Measurements from ENCODE around the gene CTNND1.

DNA sequence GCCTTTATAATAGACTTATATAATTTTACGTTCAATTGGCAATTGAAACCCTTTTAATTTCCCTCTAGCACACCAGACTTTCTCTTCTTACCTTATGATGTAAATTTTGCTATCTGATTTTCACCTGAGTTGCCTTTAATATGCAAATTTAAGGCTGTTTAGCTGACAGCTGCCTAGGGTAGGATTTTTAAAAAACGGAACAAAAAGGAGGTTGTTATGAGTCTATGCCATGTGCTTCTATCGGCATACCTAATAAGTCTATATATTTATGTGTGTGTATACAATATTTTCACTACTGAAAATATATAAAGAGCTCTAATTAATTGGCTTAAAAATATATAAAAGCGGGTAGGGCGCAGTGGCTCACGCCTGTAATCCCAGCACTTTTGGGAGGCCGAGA is 32.1 kb upstream of the CTNND1 start:
- TF ChIP-seq, protein P1, sequence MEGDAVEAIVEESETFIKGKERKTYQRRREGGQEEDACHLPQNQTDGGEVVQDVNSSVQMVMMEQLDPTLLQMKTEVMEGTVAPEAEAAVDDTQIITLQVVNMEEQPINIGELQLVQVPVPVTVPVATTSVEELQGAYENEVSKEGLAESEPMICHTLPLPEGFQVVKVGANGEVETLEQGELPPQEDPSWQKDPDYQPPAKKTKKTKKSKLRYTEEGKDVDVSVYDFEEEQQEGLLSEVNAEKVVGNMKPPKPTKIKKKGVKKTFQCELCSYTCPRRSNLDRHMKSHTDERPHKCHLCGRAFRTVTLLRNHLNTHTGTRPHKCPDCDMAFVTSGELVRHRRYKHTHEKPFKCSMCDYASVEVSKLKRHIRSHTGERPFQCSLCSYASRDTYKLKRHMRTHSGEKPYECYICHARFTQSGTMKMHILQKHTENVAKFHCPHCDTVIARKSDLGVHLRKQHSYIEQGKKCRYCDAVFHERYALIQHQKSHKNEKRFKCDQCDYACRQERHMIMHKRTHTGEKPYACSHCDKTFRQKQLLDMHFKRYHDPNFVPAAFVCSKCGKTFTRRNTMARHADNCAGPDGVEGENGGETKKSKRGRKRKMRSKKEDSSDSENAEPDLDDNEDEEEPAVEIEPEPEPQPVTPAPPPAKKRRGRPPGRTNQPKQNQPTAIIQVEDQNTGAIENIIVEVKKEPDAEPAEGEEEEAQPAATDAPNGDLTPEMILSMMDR (IDR thresholded peaks at IDR 0.05): no peak
- TF ChIP-seq EZH2phosphoT487 (IDR thresholded peaks at IDR 0.05): no peak
